NCI-H345 treated with DMSO at 0.1 percent for 48 hours (cell line): Measurements from ENCODE around the gene STXBP6.

Source experiments
- DNase-seq: peaks from one replicate; lab custom pipeline; 2025; ENCODE audit not compliant: unreplicated experiment; lab: John Stamatoyannopoulos, UW

Gene STXBP6

DNA sequence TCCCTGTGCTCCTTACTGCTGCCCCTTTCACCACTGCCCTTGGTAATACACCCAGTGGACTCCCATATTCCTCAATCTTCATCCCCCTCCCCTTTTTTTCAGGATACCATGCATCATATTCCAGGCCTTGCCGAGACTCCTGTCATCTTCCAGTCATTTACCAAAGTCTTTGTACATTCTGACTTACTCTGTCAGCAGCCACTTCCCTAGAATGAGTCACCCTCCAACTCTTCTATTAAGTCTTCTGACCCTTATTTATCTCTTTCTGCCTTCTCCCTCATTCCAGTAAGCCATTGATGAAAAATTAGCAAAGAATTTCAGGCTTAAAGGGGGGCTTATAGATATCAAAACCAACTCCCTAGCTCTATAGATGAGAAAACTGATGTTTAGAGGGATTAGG is 128.0 kb downstream of the STXBP6 start:
- no peak for DNase-seq

DNA sequence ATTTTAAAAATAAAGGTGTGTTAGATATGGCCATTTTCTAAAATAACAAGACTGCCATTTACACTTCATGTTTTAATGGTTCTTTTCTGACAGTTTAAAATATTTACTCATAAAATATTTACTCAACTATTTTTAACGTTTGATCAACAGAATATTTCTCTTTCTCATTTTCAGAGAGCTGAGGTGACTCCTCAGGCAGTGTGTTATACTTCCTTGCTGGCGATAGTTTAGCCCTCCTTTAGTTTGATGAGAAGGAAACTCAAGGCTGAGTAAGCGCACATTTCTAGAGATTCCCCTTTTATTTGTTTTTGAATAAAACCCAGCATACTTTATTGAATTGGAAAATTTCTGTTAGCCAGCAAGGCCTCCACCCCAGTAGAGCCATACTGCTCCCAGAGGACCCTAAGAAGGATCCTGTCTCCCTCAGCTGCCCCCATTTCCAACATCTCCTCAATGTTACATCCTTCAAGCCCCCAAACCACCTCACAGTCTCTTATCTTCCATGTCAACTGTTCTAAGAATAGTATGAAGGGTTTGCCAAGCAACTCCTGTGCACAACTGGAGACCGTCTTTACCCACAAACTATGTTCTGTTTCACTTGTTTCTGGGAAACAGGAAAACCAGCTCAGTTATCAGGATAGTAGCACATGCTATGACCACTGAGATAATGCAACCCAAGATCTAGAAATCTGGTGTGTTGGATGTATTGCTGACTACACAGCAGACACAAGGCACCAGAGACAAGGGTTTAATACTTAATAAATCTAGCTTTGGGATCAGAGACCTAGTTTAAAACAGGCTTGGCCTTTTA is 129.5 kb downstream of the STXBP6 start:
- DNase-seq: no peak

DNA sequence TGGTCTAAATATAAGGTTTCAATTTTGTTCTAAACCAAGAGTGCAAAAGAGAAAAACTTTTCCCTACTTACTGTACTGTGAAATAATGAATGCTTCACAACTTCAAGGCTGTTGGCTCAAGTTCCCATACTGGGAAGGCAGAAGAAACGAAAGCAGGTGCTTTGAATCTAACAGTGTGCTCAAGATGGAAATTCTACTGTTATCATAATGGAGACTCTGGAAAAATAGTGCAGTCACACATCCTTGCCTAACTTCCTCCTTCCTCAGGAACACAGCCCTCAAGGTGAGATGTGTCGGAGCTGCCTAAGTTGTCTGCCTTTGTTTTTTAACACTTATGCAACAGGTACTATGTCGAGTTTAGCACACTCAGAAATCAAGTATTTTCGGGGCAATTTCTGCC is 131.1 kb downstream of the STXBP6 start:
- no peak for DNase-seq

DNA sequence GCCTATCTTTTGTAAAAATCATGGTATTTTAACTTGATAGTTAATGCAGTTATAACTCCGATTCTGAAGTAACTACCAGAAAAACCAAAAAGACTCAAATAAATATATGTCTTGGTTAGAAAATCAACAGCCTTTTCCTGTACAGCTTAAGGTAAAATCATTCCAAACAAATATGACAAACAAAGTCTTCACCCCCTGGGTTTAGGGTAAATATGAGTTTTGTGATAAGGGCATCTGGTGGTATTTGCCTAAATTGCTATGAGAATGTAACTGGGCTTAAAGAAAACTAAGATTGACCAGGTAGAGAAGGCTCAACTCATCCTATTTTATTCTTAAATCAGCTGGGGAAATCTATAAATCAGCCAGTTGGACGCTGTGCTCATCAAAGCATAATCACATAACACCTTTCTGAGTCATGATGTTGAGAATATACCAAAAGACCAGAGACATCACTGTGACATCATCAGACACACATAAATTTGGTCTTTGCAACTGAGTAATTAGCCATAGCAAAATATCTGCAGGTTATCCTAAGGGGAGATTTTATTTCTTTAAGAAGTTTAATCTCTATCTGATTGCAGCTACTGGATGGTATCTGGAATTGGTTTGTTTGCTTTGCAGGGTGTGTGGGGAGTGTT is 133.9 kb downstream of the STXBP6 start:
- DNase-seq: no peak

DNA sequence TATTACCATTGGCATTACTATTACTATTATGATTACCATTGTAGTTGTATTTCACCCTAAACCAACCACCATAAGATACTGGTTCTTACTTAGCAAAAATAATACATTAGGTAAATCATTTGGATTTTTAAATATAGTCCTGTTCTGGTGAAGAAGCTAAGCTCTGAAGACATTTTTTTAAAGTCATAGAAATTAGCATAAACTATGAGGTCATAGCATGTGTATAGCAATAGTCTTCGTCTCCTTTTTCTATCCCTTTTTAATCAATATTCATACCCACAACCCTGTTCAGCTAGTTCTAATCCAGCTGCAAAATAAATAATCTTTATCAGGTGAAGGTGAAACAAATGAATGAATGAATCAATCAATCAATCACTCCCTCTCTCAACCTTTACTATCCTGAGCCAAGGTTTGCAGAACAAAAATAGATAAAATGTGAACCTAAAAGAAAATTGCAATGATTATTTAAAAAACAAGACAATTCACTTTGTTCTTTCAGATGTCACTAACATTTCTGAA is 134.5 kb downstream of the STXBP6 start:
- DNase-seq: no peak

DNA sequence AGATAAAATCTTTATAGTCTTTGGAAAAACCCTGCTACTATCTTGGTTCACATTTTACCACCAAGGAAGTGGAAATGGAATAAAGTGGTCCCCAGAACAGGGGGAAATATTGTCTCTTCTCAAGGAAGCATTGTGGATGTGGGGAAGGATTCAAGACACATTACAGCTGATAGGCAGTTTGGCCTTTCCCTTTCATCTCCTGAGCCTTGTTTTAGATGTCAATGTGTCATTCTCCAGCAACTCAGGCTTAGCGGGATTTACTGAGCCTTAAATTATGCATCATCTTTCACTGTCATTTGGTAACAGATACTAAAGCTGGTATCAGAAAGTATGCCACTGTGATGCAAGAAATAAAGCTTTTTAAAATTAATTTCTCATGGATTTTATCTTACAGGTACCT is 136.2 kb downstream of the STXBP6 start:
- no peak for DNase-seq

DNA sequence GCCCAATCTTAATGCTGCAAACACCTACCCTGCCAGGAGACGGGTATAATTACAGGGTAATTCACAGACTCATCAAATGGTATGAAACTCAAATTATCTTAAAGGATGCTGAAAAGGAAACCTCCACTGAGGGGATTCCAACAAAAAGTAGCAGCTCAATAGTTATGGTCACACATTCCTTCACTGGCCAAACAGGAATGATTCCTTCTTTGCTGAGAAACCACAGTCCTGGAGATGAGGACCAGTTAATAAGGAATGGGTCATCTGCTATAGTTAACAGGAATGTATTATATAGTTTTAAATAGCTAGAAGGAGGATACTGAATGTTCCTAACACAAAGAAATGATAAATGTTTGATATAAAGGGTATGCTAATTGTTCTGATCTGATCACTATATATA is 136.9 kb downstream of the STXBP6 start:
- no peak for DNase-seq

DNA sequence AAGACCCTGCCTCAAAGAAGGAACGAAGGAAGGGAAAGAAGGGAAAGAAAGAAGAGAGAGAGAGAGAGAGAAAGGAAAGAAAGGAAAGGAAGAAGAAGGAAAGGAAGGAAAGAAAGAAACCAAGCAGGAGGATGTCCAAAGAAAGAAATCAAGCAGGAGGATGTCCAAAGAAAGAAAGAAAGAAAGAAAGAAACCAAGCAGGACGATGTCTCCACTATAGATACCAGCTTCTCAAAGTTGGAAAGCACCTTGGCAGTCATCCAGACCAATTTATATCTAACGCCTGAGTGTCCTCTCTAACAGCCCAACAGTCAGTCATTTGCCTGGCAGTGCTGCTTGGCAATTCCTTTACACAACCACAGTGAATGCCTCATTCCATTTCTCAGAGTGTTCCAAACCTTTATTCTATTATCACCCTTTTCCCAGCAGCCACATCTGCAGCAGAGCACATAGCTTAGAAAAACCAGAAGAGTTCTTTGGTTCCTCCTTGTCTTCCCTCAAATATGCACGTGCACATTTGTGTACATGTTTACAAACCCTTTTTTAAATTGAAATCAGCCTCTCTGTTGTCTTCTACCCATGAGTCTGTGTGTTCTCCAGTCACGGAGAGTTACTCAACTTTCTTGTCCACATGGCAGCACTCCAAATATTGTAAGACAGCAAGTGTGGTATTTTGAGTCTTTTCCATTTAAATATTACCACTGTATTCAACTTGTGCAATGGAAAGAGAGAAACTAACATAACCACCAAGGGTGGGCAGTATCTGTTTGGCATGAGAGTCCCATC is 138.4 kb downstream of the STXBP6 start:
- DNase-seq: no peak

DNA sequence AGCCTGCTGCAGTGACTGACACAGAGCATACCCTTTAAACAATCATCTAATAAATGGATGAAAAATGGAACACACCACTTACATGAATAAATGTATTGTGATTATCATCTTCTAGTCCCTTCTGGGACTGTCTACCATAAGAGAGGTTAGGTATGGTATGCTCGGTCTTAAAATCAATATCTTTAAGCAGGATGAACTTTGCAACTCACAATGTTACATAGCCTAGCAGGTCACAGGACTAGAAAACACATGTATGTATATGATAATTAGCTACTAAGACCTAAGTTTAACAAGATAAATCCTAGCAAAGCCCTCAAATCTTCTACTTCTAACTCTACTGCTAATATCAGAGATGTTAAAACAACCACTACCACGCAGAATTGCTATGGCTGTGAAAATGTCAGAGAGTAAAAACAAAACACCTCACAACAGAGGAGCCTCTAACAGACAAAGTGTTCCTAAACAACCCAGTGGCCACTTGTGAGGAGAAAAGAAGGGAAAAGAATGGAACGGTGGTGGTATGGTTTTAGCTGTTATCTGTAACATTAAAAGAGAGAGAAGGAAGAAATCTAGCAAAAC is 139.4 kb downstream of the STXBP6 start:
- DNase-seq: no peak

DNA sequence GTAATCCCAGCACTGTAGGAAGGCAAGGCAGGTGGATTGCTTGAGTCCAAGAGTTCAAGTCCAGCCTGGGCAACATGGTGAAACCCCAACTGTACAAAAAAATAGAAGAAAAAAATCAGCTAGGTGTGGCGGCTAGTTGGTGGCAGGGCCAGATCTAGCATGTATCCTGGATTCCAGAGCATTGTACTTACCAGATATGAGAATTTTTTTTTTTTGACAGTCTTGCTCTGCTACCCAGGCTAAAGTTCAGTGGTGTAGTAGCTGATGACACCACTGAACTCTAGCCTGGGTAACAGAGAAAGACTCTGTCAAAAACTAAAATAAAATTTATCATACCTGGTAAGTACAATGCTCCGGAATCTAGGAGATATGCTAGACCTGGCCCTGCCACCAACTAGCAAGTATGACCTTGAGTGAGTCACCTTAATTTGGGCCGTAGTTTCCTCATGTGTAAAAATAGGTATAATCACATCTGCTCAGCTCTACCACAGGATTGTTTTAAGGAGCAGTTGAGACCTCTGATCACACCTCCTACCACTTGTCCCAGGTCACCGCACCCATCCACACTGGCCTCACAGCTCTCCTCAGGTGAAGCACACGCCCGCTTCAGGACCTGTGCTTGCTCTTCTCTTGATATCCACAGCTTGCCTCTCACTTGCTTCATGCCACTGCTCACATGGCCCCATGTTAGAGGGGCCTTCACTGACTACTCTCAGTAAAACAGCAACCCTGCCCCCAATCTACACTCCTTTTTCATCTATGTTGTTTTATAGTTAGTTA is 140.2 kb downstream of the STXBP6 start:
- no peak for DNase-seq

DNA sequence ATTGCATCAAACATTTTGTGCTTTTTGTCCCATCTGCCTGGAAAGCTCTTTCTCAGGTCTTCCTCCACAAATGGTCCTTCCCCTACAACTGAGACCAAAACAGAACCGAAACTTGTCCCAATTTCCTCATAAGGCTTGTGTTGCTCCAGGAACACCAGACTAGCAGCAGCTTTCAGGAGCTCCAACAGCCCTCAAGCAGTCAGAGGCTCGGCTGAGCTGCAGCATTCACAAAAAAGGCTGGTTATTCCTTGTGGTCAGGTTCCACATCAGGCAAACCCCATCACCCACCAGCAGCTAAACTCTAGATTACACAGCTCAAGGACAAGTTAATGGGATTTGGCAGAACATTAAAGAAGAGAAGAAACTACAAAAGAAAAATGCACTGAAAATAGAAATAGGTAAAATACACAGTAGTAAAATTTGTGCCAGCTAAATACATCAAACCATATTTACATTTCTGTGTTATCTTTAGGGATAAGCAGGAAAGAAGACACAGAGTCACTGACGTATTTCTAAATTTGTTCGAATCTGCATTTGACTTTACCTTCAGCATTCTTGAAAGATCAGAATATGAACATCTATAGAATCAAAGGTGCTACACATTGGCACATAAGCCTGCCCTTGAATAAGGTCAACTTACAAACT is 141.2 kb downstream of the STXBP6 start:
- DNase-seq: no peak

DNA sequence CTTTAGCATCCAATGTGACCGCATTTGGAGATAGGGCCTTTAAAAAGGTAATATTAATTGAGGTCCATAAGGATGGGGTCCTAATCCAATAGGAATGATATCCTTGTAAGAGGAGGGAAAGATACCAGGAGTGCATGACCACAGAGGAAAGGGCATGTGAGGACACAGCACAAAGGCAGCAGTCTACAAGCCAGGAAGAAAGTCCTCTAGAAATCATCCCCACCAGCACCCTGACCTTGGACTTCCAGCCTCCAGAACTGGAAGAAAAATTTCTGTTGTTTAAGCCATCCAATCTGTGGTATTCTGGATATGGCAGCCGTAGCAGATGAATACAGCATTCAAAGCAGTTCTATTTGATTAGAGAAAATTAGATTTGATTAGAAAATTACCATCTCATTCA is 145.4 kb downstream of the STXBP6 start:
- DNase-seq: no peak

DNA sequence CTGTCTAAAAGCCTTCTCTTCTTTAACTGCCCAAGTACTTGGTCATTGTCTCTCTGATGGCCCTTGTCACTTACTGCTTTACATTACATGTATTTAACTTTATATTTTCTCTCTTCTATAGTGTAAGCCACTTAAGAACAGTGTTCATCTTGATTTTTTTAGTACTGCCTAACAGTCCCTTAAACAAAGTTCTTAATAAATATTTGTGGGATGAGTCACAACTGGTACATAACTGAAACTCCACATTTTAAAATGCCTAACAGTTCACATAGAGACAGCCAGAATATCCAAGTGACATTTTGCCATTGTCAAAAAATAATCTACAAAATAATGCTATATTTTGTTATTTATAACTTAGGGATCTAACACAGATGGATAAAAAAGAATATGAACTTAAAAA is 146.6 kb downstream of the STXBP6 start:
- no peak for DNase-seq

DNA sequence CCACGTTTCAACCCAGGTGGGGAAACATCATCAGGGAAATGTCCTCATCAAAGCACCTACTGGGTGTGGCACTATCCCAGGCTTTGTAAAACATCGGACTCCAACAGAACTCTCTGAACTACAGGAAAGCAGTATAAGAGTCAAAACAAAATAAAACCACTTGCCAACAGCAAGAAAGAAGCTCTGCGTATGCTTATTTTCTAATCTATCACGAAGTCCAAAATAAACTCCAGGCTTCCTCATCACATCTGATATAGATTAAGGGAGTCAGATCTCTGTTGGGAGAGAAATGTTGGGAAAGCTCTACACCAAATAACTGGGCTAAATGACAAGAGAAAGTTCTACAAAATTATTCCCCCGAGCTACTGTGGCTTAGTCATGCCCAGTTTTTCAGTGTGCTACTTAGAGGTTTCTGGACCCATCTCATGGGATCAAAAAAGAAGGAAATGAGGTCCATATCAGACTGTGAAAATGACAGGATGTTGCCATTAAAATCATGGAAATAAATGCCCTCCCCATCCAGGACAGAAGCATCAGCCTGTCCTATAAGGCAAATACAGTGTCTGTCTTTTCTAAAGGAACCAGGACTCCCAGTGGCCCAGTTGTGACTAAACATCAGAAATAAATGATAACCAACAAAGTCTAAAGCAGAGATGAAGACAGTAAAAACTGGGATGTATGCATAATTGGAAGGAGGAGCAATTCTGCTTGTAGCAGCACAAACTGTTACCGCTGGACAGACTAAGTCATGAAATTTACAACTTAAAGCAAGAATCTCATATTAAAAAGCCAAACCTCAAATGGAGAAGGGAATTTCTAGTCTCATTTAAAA is 149.5 kb downstream of the STXBP6 start:
- DNase-seq: no peak

DNA sequence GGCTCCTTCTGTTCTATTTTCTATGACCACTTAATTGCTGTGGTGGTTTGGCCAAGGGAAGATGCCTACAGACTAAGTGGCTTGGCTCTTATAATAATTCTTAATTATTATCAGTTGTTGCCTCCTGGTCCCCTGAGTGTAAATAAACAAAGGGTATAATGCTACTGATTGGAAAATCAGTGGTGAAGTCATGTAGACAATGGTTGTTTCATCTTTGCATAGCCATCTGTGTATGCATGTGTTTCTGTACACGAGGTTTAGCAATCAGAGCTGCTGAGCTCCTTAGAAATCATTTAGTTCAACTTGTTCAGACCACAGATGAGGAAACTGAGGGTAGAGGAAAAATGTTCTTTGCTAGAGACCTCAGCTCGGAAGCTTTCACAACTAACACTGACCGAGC is 152.2 kb downstream of the STXBP6 start:
- DNase-seq: no peak

DNA sequence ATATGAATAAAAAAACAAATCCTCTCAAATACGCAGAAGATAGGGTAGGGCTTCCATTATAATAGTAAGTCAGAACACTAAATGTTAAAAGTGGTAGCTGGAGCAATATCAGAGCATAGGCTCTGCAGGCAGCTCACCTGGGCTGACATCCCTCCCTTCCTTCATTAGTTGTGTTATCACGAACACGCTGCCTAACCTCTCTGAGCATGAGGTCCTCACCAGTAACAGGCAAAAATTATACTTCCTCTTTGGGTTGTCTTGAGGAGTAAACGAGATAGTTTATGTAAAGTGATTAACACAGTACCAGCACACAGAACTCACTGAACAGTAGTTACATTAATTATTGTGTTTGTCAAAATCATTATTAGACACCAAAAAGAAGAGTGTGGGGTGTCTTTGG is 154.3 kb downstream of the STXBP6 start:
- no peak for DNase-seq

DNA sequence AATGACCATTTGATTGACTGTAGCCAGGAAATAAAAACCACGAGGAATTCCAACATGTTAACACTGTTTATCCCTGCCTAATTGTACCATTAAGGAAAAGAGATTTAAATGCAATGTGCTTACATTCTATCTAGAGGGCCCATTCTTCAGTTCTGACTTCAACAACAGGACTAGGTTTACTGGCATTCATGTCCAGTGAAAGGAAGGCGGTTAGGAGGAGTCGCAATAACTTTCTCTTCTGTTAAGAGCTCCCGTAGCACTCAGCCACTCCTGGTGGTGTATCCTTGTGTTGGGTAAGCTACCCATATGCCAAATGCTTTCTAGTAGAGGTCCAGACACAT is 154.7 kb downstream of the STXBP6 start:
- DNase-seq: no peak

DNA sequence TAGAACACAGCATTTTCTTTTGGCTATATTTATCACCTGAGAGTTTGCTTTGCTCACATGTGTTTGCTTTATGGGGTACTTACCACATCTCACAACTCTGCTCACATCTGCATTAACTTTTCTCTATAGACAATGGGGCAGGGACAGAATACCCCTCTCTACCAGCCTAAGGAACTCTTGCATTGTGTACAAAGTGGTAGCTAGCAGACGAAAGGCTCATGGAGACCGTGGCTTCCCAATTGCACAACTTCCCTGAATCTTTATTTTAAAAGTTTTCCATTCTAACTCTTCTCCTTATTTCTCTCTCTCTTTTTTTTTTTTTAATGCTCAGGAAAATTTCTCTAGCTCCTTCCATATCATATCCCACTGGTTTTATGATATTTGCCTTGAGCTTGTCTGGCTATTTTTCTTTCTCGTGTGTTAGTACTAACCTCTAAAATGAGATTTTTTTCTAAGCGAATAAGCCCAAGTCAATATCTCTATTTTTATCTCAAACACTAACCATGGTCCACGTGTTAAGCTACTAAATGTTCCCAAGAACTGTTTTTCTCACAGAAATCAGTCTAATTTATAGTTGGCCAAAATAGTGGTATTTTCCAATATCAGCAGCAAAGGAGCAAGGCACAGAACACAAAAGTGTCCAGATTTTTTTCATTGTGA is 155.2 kb downstream of the STXBP6 start:
- DNase-seq: no peak

DNA sequence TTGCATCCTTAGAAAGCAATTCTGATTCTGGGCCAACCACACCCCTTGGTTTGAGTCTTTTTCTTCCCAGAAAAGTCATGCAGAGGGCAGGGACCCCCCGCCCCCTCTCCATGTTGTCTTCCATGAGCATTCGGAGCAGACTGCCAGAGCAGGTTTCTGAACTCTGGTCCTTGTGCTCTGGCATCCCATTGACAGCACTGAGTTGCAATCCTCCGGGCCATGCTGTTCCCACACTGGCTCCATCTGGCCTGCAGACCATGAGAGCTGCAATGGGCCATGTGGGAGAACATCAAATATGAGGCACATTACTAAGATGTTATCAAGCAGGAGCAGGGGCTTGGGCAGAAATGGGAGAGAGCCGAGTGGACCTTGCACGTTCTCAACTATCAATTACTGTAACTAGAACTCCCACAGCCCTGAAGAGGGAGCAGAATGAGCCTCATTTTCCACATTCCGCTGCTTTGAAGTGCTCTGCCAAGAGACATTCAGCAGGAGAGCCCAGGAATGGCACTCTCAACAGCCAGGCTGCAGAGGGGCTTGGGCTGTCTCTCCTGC is 157.4 kb downstream of the STXBP6 start:
- DNase-seq: no peak
